Activated CD4-positive, alpha-beta T cell treated with anti-CD3 and anti-CD28 coated beads, Interleukin-2, amount 50 U/mL, for 24 hours (primary cell): ENCODE measurements around the gene PCDHA3.
"Not testable (repeated sequence)": the region's sequence is repeated elsewhere in the genome, so short reads cannot be mapped to it uniquely, and the experiment has no call there.

Experiments
- DNase-seq, 2 donors: peaks; one replicate each; pipeline ENCODE4 v3.0.0-alpha.2; 2020; ENCODE audit warnings: low read depth in 1 of 2, low spot score in 1 of 2

PCDHA3 gene

GRCh38 chr5:140808889-140809291 is 8.0 kb downstream of the PCDHA3 start:
- no peak for DNase-seq

GRCh38 chr5:140821375-140822280 is 20.8 kb downstream of the PCDHA3 start, which contains the start of gene PCDHA5:
TSS of gene PCDHA5 (plus strand) at chr5:140821613.
- DNase-seq = no peak

GRCh38 chr5:140822281-140822629 is 21.4 kb downstream of the PCDHA3 start:
- no peak for DNase-seq

- DNase-seq = not testable (repeated sequence)
Observed at GRCh38 chr5:140822969-140823368, 22.1 kb downstream of the PCDHA3 start.

GRCh38 chr5:140823475-140823874 is 22.6 kb downstream of the PCDHA3 start:
- no peak for DNase-seq

GRCh38 chr5:140827704-140828361 is 27.0 kb downstream of the PCDHA3 start, which contains the start of gene PCDHA6:
TSS of gene PCDHA6 (plus strand) at chr5:140827960. CDS start at chr5:140828092, 132 bp downstream.
- DNase-seq = no peak

GRCh38 chr5:140828362-140828737 is 27.5 kb downstream of the PCDHA3 start:
- no peak for DNase-seq

GRCh38 chr5:140829511-140830501 is 28.9 kb downstream of the PCDHA3 start:
- DNase-seq = not testable (repeated sequence)

- DNase-seq = no peak
Observed at GRCh38 chr5:140833993-140834392, 33.1 kb downstream of the PCDHA3 start, which contains the start of gene PCDHA7. TSS of gene PCDHA7 (plus strand) at chr5:140834269. CDS start at chr5:140834384, 115 bp downstream.

GRCh38 chr5:140834439-140835008 is 33.7 kb downstream of the PCDHA3 start:
- not testable (repeated sequence) for DNase-seq

GRCh38 chr5:140835622-140836510 is 35.0 kb downstream of the PCDHA3 start:
- DNase-seq = no peak

GRCh38 chr5:140840978-140841962 is 40.4 kb downstream of the PCDHA3 start, which contains the start of gene PCDHA8:
TSS of gene PCDHA8 (plus strand) at chr5:140841187. CDS start at chr5:140841322, 135 bp downstream.
- no peak for DNase-seq

GRCh38 chr5:140842798-140843733 is 42.2 kb downstream of the PCDHA3 start:
- DNase-seq = no peak

GRCh38 chr5:140848139-140849102 is 47.6 kb downstream of the PCDHA3 start, which contains the start of gene PCDHA9:
TSS of gene PCDHA9 (plus strand) at chr5:140848382. CDS start at chr5:140848496, 114 bp downstream.
- not testable (repeated sequence) for DNase-seq

GRCh38 chr5:140849831-140850634 is 49.2 kb downstream of the PCDHA3 start:
- DNase-seq = not testable (repeated sequence)
